Nucleus accumbens (tissue), 56 donors: ENCODE results near the gene VMA21.

ENCODE experiments used
- DNase-seq, 56 donors: peaks; one replicate each; lab custom pipeline; 2025; lab: John Stamatoyannopoulos, UW

VMA21 gene, protein sequence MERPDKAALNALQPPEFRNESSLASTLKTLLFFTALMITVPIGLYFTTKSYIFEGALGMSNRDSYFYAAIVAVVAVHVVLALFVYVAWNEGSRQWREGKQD

DNA sequence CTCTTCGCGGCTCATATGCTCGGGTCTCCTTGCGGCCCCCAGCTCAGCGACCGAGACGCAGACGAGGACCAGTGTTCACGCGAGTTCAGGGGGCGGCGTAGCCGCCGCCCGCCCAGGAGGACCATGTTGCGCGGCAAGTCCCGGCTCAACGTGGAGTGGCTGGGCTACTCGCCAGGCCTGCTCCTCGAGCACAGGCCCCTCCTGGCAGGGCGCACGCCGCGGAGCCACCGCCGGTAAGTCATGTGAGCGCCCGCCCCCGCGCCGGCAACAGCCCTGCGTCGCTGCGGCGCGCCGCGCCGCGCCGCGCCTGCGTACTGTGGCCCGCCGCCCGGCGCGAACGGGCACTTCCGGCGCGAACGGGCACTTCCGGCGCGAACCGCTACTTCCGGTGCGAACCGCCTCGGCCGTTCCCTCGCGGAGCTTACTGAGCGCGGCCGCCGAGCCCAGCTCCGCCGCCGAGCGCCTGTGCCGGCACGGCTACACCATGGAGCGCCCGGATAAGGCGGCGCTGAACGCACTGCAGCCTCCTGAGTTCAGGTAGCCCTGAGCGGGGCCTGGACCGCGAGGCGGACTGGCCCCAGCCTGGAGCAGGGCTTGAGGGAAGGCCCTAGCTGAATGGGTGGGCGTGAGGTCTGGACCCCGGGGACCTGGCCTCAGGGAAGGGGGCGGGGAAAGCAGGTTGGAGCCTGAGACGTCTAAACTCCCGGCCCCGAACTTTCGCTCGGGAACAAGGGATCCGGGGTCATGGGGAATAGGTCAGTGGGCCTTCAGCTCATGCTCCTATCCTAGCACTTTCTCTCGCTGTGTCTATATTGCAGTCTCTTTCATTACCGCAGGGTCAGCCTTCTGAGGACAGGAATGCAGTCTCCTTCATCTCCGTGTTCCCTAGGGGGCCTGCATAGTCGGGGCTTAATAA, at the start of gene VMA21:
VMA21 (plus strand) TSS at position 382 of the 916 bp plus-strand sequence; CDS start at position 485, 103 bp downstream.
- DNase-seq = peak in 55 of 56 donors; percentile 2 to 82 (median 60)

DNA sequence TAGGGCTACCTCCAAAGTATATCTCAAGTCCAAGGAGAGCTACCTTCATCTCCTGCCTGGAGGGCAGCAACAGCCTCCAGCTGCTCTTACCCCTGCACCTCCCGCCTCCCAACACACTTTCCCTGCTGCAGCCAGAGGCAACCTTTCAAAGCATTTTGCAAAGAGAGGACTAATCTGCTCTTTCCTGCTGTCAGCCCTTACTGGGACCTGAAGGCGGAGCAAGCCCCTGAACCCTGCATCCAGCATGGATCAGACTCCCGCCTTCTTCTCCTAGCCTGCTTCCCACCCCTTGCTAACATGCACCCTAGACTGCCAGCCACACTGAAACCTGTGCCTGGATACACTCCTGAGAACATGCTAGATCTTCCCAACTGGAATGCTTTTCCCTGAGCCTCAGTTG, 37.7 kb upstream of the VMA21 start:
- DNase-seq = no peak

DNA sequence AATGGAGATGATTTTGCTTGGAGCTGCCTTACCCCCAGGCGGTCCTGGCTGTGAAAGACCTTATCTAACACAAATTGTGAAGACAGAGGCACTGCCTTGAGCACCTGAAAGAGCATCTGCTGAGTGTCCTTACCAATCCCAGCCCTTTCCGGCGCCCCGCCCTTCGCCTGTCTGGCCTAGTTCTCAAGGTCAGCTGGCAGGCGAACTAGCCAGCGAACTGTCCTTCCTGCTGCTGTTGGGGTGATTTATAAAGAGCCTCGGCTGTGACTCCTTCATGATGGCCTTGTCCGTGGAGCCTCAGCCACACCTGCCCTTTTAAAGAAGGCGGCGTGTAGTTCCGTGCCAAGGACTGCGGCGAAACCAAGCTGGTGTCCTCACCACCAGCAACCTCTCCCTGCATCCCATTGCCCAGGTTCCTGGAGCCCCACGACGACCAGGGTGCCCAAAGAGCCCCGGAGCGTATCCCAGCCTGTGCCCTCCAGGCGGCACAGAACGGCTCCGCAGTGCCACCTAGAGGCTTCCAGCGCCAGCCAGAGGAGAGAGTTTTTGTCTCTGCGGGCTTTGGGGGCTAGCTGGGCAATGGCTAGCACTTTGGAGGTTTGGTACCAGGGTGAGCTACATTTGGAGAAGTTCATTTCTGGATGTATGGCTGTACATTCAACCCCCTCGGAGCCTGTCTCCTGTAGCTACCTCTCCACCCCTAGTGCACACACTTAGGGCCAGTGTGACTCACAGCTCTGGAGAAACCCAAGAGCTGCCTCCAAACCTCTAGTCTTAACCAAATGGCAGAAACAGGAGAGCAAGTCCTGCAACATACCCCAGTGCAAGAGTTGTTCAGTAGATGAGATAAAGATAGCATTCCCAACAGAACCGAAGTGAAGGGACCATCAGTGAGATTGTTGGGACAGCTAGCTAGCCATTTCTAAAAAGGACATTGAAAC, 36.8 kb upstream of the VMA21 start:
- peak in 10 of 56 donors; percentile 0 to 45 (median 1) for DNase-seq

- no peak for DNase-seq
These were observed 33.7 kb upstream of the VMA21 start for GRCh38 chrX:151363316-151363715.

GRCh38 chrX:151365579-151365978, 31.4 kb upstream of the VMA21 start:
- no peak for DNase-seq

DNA sequence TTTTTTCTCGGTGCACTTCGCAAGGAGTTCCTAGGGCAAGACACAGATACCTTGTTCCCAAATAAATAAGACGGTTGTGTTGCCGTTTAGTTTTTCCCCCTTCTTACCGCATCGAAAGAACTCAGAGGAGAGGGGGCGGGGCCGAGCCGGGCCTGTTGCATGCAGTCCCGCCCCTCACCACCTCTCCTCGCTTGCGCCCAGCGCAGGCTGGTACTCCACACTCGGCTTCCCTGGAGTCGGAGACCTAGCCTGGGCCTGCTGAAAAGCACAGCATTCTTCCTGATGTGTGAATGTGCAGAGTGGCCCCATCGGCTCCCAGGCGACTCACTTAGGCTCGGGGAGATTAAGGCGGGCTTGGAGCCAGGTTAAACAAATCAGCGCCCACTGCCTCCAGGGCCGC, 26.1 kb upstream of the VMA21 start:
- no peak for DNase-seq

DNA sequence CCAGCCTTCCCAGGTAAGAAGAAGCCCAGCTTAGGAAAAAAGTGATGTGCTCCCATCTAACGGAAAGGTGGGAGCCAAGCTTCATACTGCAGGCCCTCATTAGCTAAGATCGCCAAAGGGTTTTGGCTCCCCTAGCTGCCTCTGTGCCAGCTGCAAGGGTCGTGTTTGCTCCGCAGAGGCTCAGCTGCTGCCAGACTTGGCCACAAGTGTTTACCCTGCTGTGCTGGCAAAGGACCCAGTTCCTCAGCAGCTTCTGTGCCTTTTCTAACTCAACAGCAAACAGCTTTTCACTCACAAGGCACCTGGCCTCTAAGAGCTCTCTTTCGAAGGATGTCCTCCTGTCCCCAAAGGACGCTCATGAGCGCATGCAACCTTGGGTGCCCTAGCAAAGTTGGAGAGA, 12.2 kb upstream of the VMA21 start:
- DNase-seq = peak in 12 of 56 donors; percentile 0 to 29 (median 8)

- DNase-seq = no peak
These were observed 10.1 kb upstream of the VMA21 start for GRCh38 chrX:151386838-151387459.

DNA sequence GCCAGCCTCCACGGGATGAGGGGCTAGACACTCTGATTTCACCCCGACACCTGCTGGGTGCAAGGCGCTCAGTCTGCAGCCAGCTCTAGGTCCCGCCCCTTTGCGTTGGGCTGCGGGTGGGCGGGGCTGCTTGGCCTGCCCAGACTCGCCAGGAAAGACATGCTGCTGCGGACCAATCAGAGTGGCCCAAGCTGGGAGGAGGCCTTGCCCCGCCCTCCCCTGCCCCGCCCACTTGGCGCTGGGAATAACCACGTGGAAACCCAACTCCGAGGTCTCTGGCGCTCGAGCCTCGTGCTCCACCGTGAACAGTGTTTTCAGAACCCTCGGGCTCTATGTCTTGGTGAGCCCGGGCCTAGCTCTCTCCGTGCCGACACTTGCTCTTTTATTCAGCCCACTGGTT, 5.3 kb upstream of the VMA21 start:
- no peak for DNase-seq

GRCh38 chrX:151393514-151393913, 3.5 kb upstream of the VMA21 start:
- peak in 6 of 56 donors; percentile 0 to 51 (median 8) for DNase-seq

- DNase-seq = peak in 11 of 56 donors; percentile 7 to 57 (median 23)
These were observed 773 bp upstream of the VMA21 start for GRCh38 chrX:151396042-151396824.

- no peak for DNase-seq
These were observed 700 bp downstream of the VMA21 start for GRCh38 chrX:151397741-151398070.

- DNase-seq = no peak
These were observed 1.3 kb downstream of the VMA21 start for GRCh38 chrX:151398346-151398745.

- peak in 2 of 56 donors; percentile 2 to 9 for DNase-seq
These were observed 5.8 kb downstream of the VMA21 start for GRCh38 chrX:151402719-151403390.

DNA sequence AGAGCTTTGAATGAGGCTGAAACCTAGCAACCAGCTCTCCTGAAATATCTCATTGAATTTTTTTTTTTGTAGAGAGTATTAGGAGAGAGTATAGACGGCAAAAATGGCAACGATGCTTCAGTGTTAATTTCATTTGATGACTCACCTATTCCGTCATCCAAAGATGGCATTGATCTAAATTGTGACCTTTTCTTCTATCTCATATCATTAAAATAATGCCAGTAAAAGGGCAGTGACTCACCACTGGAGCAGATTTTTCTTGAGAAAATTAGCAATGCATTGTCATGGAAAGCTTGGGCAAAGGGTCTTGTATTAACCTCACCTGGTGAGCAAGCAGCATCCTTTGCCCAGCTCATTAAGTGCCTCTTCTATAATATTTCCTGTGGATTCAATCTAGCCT, 19.6 kb downstream of the VMA21 start:
- no peak for DNase-seq

- DNase-seq = peak in 1 of 56 donors; percentile 0
These were observed 22.8 kb downstream of the VMA21 start for GRCh38 chrX:151419782-151420181.

DNA sequence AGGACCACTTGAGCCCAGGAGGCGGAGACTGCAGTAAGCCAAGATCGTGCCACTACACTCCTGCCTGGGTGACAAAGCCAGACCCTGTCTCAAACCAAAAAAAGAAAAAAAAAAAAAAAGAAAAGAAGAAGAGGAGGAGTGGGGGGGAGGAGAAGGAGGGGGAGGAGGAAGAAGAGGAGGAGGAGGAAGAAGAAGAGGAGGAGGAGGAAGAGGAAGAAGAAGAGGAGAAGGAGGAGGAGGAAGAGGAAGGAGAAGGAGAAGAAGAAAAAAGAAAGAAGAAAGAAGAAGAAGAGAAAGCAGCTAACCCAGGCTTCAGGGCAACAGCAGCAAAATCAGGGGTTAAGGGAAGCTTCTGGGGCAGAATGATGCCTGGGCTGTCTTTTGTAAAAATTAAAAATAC, 27.5 kb downstream of the VMA21 start:
- DNase-seq = no peak

GRCh38 chrX:151448509-151448908, 51.5 kb downstream of the VMA21 start:
- no peak for DNase-seq

GRCh38 chrX:151458824-151459223, 61.8 kb downstream of the VMA21 start:
- no peak for DNase-seq
